Psoas muscle (tissue), 8 donors: ENCODE results near the gene OR8B4. TPM values are rescaled to one million over a fixed set of nuclear protein-coding genes. Genes with fewer than 3 reads are reported as not detected.
"Not testable (repeated sequence)": the region's sequence is repeated elsewhere in the genome, so short reads cannot be mapped to it uniquely, and the experiment has no call there.

ENCODE experiments used
- ATAC-seq, 4 donors: fragments of 200-7000 bp; cut with Tn5 transposase; one replicate each; pipeline ENCODE4 v1.9.1; 2020; ENCODE audit warnings: moderate library complexity in 3 of 4, mild to moderate bottlenecking in 2 of 4
- DNase-seq, 2 donors: peaks; one replicate each; pipeline ENCODE4 v3.0.0-alpha.2; 2020
- H3K27ac ChIP-seq: fragments of 200-600 bp; one replicate; pipeline ENCODE4 v1.8.0; 2022
- H3K27me3 ChIP-seq, 3 donors: fragments of 200-600 bp in 1 of 3; one replicate each; pipeline versions ENCODE4 v1.6.1 to v1.8.0; 2013 to 2022; ENCODE audit warnings: low read length in 2 of 3, mild to moderate bottlenecking in 2 of 3, moderate library complexity in 1 of 3; ENCODE audit not compliant: insufficient read depth in 3 of 3
- H3K36me3 ChIP-seq, 2 donors: fragments of 200-600 bp in 1 of 2; one replicate each; pipeline versions ENCODE4 v1.6.1 to v1.8.0; 2013 to 2022; ENCODE audit warnings: low read depth in 1 of 2, mild to moderate bottlenecking in 1 of 2, moderate library complexity in 1 of 2; ENCODE audit not compliant: insufficient read depth in 1 of 2
- H3K4me1 ChIP-seq: fragments of 200-600 bp; one replicate; pipeline ENCODE4 v1.8.0; 2022
- H3K4me3 ChIP-seq: fragments of 200-600 bp; one replicate; pipeline ENCODE4 v1.8.0; 2022; ENCODE audit warnings: mild to moderate bottlenecking
- H3K9me3 ChIP-seq: fragments of 200-600 bp; one replicate; pipeline ENCODE4 v1.8.0; 2022
- CTCF ChIP-seq: fragments of 200-600 bp; IDR thresholded peaks from one replicate; pipeline ENCODE4 v1.8.0; 2022; ENCODE audit warnings: antibody characterized with exemption
- WGBS, 3 donors: extraction: QIAGEN DNeasy Blood & Tissue Kit; methylation state at CpG; one replicate each; pipeline versions ENCODE4 v1.1.6 to v1.1.7; 2013; 5-methylcytosine and 5-hydroxymethylcytosine counted together
- intact Hi-C, 2 donors: fragments of 100-400 bp; cut with DNase I; formaldehyde crosslinking; loops; one replicate each; pipeline versions ENCODE4 v1.11.0 to v1.14.2; 2022
- polyA plus RNA-seq, 3 donors: library from polyadenylated mRNA; stranded (reverse); fragments of 200-250 nt; gene quantifications; one replicate each; pipeline ENCODE4 v1.2.3, GENCODE V29; 2013
- total RNA-seq, 4 donors: library from RNA; stranded (reverse); fragmentation: NEBNext Ultra II Directional in 2 of 4; extraction: Animal tissue kit (Norgen Biotek cat#: 25700) in 2 of 4; gene quantifications; one replicate each; pipeline versions ENCODE4 v1.2.1 to v1.2.4, GENCODE V29; 2021 to 2023
- donor health status: healthy with polysubstance abuse.
- donor health status: DM: no; HTN: no; CAD: no; lungs with moderate emphysema.
- donor health status: Bipolar disorder and iron deficiency.
- donor health status: healthy.
- donor health status: DM: yes; HTN: yes; CAD: no.
- donor health status: DM: no; HTN: no; CAD: no.
- donor health status: DM: no; HTN: no; CAD: no.
- donor health status: DM: yes; HTN: yes; CAD: no.

The OR8B4 gene
- total and polyA plus RNA-seq, 7 donors = not detected

- Histone ChIP-seq H3K4me1 (no peaks in the 10 kb centered on the region), H3K27me3 (no peaks in the 10 kb centered on the region), H3K36me3 (no peaks in the 10 kb centered on the region), H3K27ac (no peak overlapping the region), H3K9me3 (no peaks in the 10 kb centered on the region), H3K4me3 (no peak overlapping the region)
- ATAC-seq (no peak), DNase-seq (no peak)
- WGBS, 3 donors = 34 to 62% (median 49%) methylated on average over 2 of the region's 2 CpGs
- TF ChIP-seq CTCF = no peak
- intact Hi-C loops = no loop called here
Measured at GRCh38 chr11:124405581-124405980, 19.1 kb downstream of the OR8B4 start.

- WGBS, 3 donors = 94 to 100% (median 96%) methylated on average over 8 to 21 of the region's 27 CpGs
- H3K9me3 ChIP-seq, ATAC-seq, intact Hi-C loops, DNase-seq, H3K27ac ChIP-seq, H3K4me1 ChIP-seq, H3K36me3 ChIP-seq, H3K4me3 ChIP-seq, H3K27me3 ChIP-seq: not testable (repeated sequence)
Measured at GRCh38 chr11:124403186-124403585, 21.5 kb downstream of the OR8B4 start.

GRCh38 chr11:124402326-124402922 is 22.2 kb downstream of the OR8B4 start:
- Histone ChIP-seq H3K4me3 (no peak overlapping the region), H3K27ac (no peak overlapping the region), H3K4me1 (no peaks in the 10 kb centered on the region), H3K36me3 (no peaks in the 10 kb centered on the region), H3K9me3 (no peaks in the 10 kb centered on the region), H3K27me3 (no peaks in the 10 kb centered on the region)
- peak; percentile 46 for TF ChIP-seq CTCF
- intact Hi-C loops = no loop called here
- DNase-seq = peak in 1 of 2 donors; percentile 18
- WGBS, 3 donors = 39 to 46% (median 39%) methylated on average over 8 of the region's 8 CpGs
- peak in 1 of 4 donors; percentile 56 for ATAC-seq

- intact Hi-C loops = no loop called here
- no peak for TF ChIP-seq CTCF
- Histone ChIP-seq H3K4me3 (no peak within 1 kb of the TSS), H3K36me3 (no peaks in the 10 kb centered on the region), H3K27ac (no peak within 1 kb of the TSS), H3K9me3 (no peaks in the 10 kb centered on the region), H3K27me3 (no peaks in the 10 kb centered on the region), H3K4me1 (no peaks in the 10 kb centered on the region)
- no peak for DNase-seq
- ATAC-seq = no peak
Measured at GRCh38 chr11:124398924-124399323, 25.7 kb downstream of the OR8B4 start, which contains the start of gene OR8B3. Gene OR8B3 (minus strand): TSS chr11:124399024. CDS start chr11:124397351, 1,673 bp downstream.

GRCh38 chr11:124396847-124397246 is 27.8 kb downstream of the OR8B4 start:
- H3K9me3 ChIP-seq, intact Hi-C loops, H3K4me1 ChIP-seq, H3K36me3 ChIP-seq, DNase-seq, ATAC-seq, H3K27me3 ChIP-seq, H3K4me3 ChIP-seq, H3K27ac ChIP-seq: not testable (repeated sequence)
- WGBS, 3 donors = 91 to 98% (median 92%) methylated on average over 2 of the region's 4 CpGs

GRCh38 chr11:124394408-124394807 is 30.3 kb downstream of the OR8B4 start:
- DNase-seq (no peak), ATAC-seq (no peak)
- 60 to 91% (median 64%) methylated on average over 3 of the region's 3 CpGs for WGBS, 3 donors
- Histone ChIP-seq H3K27ac (no peak overlapping the region), H3K4me1 (no peaks in the 10 kb centered on the region), H3K4me3 (no peak overlapping the region), H3K27me3 (no peaks in the 10 kb centered on the region), H3K9me3 (no peaks in the 10 kb centered on the region), H3K36me3 (no peaks in the 10 kb centered on the region)
- intact Hi-C loops = no loop called here
- no peak for TF ChIP-seq CTCF
